HEK293 (cell line): ENCODE results near the gene TIMM13.

ENCODE experiments used
- CTCF ChIA-PET: fragments of 350-600 bp; formaldehyde crosslinking; extraction: SDS; loops from one replicate; lab custom pipeline; 2021; ENCODE audit warnings: antibody characterized with exemption; lab: Yijun Ruan, JAX
- POLR2A ChIA-PET: fragments of 300-600 bp; formaldehyde crosslinking; extraction: SDS; loops from one replicate; lab custom pipeline; 2020; ENCODE audit warnings: antibody characterized with exemption, inconsistent platforms; lab: Yijun Ruan, JAX
- H3K27ac ChIP-seq: fragments of 200-500 bp; sonication (Bioruptor generic); 2 replicates; pipeline ENCODE4 v1.5.1; 2014; ENCODE audit warnings: low read depth, low read length, control low read depth, inconsistent platforms; ENCODE audit errors: extremely low read depth
- H3K36me3 ChIP-seq, 2 experiments: fragments of 200-500 bp in 1 of 2; sonication (Bioruptor generic) in 1 of 2; 1 replicate in 1 of 2; 2 replicates in 1 of 2; pipeline ENCODE4 v1.5.1; 2014 to 2017; ENCODE audit warnings: inconsistent platforms in 2 of 2, low read length in 2 of 2; ENCODE audit not compliant: control insufficient read depth in 2 of 2, insufficient read depth in 1 of 2
- H3K4me1 ChIP-seq: fragments of 200-500 bp; sonication (Bioruptor generic); 2 replicates; pipeline ENCODE4 v1.5.1; 2014; ENCODE audit warnings: mild to moderate bottlenecking, low read length, inconsistent platforms; ENCODE audit not compliant: control insufficient read depth, insufficient read depth
- H3K4me3 ChIP-seq: 2 replicates; pipeline ENCODE4 v1.5.1; 2011; ENCODE audit warnings: low read depth, mild to moderate bottlenecking, control low read depth, low read length, moderate library complexity
- H3K9me3 ChIP-seq: fragments of 200-500 bp; sonication (Bioruptor generic); 2 replicates; pipeline ENCODE4 v1.5.1; 2014; ENCODE audit warnings: low read depth, low read length, inconsistent platforms; ENCODE audit not compliant: control insufficient read depth, insufficient read depth
- ATF2 ChIP-seq: fragments of 450-650 bp; formaldehyde crosslinking; IDR thresholded peaks from 2 replicates; pipeline ENCODE4 v1.5.1; 2016; ENCODE audit warnings: missing biosample characterization, missing genetic modification characterization, low read depth
- GLIS1 ChIP-seq: fragments of 450-650 bp; formaldehyde crosslinking; IDR thresholded peaks from 2 replicates; pipeline ENCODE4 v1.5.1; 2016; ENCODE audit warnings: missing biosample characterization, missing genetic modification characterization
- KLF10 ChIP-seq: fragments of 450-650 bp; IDR thresholded peaks from 2 replicates; pipeline ENCODE4 v1.5.1; 2018; ENCODE audit warnings: missing biosample characterization, mild to moderate bottlenecking, missing genetic modification characterization
- KLF16 ChIP-seq: fragments of 450-650 bp; formaldehyde crosslinking; IDR thresholded peaks from 2 replicates; pipeline ENCODE4 v1.5.1; 2017; ENCODE audit warnings: missing biosample characterization, missing genetic modification characterization
- KLF9 ChIP-seq: fragments of 450-650 bp; formaldehyde crosslinking; IDR thresholded peaks from 2 replicates; pipeline ENCODE4 v1.5.1; 2016; ENCODE audit warnings: missing biosample characterization, missing genetic modification characterization, low read depth
- MEIS1 ChIP-seq: sonication (generic); formaldehyde crosslinking; IDR thresholded peaks from 2 replicates; pipeline ENCODE4 v1.8.1; 2022; ENCODE audit warnings: missing genetic modification reagents, mild to moderate bottlenecking, borderline replicate concordance
- MYNN ChIP-seq: fragments of 450-650 bp; formaldehyde crosslinking; IDR thresholded peaks from 2 replicates; pipeline ENCODE4 v1.5.1; 2016; ENCODE audit warnings: missing biosample characterization, missing genetic modification characterization, borderline replicate concordance
- SP3 ChIP-seq: fragments of 450-650 bp; formaldehyde crosslinking; IDR thresholded peaks from 2 replicates; pipeline ENCODE4 v1.5.1; 2016; ENCODE audit warnings: missing biosample characterization, missing genetic modification characterization
- ZBTB17 ChIP-seq: fragments of 450-650 bp; formaldehyde crosslinking; IDR thresholded peaks from 2 replicates; pipeline ENCODE4 v1.5.1; 2016; ENCODE audit warnings: missing biosample characterization, missing genetic modification characterization
- ZBTB20 ChIP-seq: fragments of 450-650 bp; formaldehyde crosslinking; IDR thresholded peaks from 2 replicates; pipeline ENCODE4 v1.5.1; 2016; ENCODE audit warnings: missing biosample characterization, missing genetic modification characterization
- ZBTB8A ChIP-seq: fragments of 450-650 bp; formaldehyde crosslinking; IDR thresholded peaks from 2 replicates; pipeline ENCODE4 v1.5.1; 2016; ENCODE audit warnings: missing biosample characterization, missing genetic modification characterization
- ZNF114 ChIP-seq: fragments of 450-650 bp; formaldehyde crosslinking; IDR thresholded peaks from 2 replicates; pipeline ENCODE4 v1.5.0; 2017; ENCODE audit warnings: missing biosample characterization, missing genetic modification characterization
- ZNF121 ChIP-seq: fragments of 450-650 bp; formaldehyde crosslinking; IDR thresholded peaks from 2 replicates; pipeline ENCODE4 v1.5.1; 2016; ENCODE audit warnings: missing biosample characterization, missing genetic modification characterization
- ZNF175 ChIP-seq: fragments of 450-650 bp; formaldehyde crosslinking; IDR thresholded peaks from 2 replicates; pipeline ENCODE4 v1.5.1; 2016; ENCODE audit warnings: missing biosample characterization, missing genetic modification characterization
- ZNF335 ChIP-seq: fragments of 450-650 bp; formaldehyde crosslinking; conservative IDR thresholded peaks from 2 replicates; pipeline ENCODE4 v1.5.1; 2016; ENCODE audit warnings: missing biosample characterization, missing genetic modification characterization
- ZNF449 ChIP-seq: fragments of 450-650 bp; formaldehyde crosslinking; IDR thresholded peaks from 2 replicates; pipeline ENCODE4 v1.5.1; 2017; ENCODE audit warnings: missing biosample characterization, mild to moderate bottlenecking, missing genetic modification characterization, moderate library complexity
- ZNF785 ChIP-seq: fragments of 450-650 bp; formaldehyde crosslinking; IDR thresholded peaks from 2 replicates; pipeline ENCODE4 v1.5.1; 2016; ENCODE audit warnings: missing biosample characterization, missing genetic modification characterization
- TF ChIP-seq, protein P1 (sequence below): fragments of 450-650 bp; formaldehyde crosslinking; IDR thresholded peaks from 2 replicates; pipeline ENCODE4 v1.5.1; 2016; ENCODE audit warnings: missing biosample characterization, missing genetic modification characterization
- TF ChIP-seq, protein P2 (sequence below): fragments of 450-650 bp; formaldehyde crosslinking; optimal IDR thresholded peaks from 2 replicates; pipeline ENCODE3; 2016; ENCODE audit warnings: missing biosample characterization, mild to moderate bottlenecking, missing genetic modification characterization
- TF ChIP-seq, protein P3 (sequence below): fragments of 450-650 bp; formaldehyde crosslinking; IDR thresholded peaks from 2 replicates; pipeline ENCODE4 v1.5.1; 2016; ENCODE audit warnings: missing biosample characterization, missing genetic modification characterization
- TF ChIP-seq, protein P4 (sequence below): IDR thresholded peaks from 2 replicates; pipeline ENCODE4 v1.6.1; 2011; ENCODE audit warnings: mild to moderate bottlenecking, low read depth, low read length, borderline replicate concordance

TIMM13 gene

DNA sequence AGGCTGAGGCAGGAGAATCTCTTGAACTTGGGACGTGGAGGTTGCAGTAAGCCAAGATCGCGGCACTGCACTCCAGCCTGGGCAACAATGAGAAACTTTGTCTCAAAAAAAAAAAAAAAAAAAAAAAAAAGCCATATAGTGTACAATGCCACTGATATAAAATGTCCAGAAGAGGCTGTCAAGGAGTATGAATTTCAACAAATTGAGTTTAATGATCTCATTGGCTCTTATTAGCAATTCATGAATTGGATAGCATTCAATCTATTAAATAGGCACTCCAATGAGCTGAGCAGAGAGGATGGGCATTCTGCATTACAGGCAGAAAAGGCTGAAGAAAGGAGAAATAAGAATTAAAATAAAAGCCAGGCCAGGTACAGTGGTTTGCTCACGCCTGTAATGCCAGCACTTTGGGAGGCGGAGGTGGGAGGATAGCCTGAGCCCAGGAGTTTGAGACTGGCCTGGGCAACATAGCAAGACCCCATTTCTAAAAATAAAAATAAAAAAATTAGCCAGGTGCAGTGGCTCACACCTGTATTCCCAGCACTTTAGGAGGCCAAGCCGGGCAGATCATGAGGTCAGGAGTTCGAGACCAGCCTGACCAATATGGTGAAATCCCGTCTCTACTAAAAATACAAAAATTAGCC is 30.1 kb upstream of the TIMM13 start (continued):
- TF ChIP-seq, protein P1, sequence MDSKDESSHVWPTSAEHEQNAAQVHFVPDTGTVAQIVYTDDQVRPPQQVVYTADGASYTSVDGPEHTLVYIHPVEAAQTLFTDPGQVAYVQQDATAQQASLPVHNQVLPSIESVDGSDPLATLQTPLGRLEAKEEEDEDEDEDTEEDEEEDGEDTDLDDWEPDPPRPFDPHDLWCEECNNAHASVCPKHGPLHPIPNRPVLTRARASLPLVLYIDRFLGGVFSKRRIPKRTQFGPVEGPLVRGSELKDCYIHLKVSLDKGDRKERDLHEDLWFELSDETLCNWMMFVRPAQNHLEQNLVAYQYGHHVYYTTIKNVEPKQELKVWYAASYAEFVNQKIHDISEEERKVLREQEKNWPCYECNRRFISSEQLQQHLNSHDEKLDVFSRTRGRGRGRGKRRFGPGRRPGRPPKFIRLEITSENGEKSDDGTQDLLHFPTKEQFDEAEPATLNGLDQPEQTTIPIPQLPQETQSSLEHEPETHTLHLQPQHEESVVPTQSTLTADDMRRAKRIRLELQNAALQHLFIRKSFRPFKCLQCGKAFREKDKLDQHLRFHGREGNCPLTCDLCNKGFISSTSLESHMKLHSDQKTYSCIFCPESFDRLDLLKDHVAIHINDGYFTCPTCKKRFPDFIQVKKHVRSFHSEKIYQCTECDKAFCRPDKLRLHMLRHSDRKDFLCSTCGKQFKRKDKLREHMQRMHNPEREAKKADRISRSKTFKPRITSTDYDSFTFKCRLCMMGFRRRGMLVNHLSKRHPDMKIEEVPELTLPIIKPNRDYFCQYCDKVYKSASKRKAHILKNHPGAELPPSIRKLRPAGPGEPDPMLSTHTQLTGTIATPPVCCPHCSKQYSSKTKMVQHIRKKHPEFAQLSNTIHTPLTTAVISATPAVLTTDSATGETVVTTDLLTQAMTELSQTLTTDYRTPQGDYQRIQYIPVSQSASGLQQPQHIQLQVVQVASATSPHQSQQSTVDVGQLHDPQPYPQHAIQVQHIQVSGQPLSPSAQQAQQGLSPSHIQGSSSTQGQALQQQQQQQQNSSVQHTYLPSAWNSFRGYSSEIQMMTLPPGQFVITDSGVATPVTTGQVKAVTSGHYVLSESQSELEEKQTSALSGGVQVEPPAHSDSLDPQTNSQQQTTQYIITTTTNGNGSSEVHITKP (tag by site-specific recombination) = 0 out of 2 replicates have a peak, but pooled peaks have one; percentile 1
- TF ChIP-seq GLIS1 (tag by site-specific recombination) (no peak), ZNF785 (tag by site-specific recombination) (no peak), ZNF114 (tag by site-specific recombination) (no peak), MEIS1 (no peak), ZNF121 (peak; percentile 98), ZNF335 (tag by site-specific recombination) (0 out of 2 replicates have a peak, but pooled peaks have one; percentile 10)

GRCh38 chr19:2455851-2456570 is 28.6 kb upstream of the TIMM13 start:
- peaks cover 2% of the 10 kb centered on the region; the same call in 1 of the 2 replicates for H3K4me1 ChIP-seq
- H3K27ac ChIP-seq = peak overlapping the region; percentile 96
- H3K4me3 ChIP-seq = peak overlapping the region; percentile 95
- H3K36me3 ChIP-seq = peaks cover 0 to 18% of the 10 kb centered on the region in 2 experiments; a peak in 2 of 3 replicates
- no peaks in the 10 kb centered on the region for H3K9me3 ChIP-seq
- POLR2A ChIA-PET = interaction anchor here (0.6 to 5.3 kb wide), 12 partner anchors 11 to 194 kb away, joined by 3 to 83 read pairs (median 4); partner anchors contain the start of genes GADD45B and TIMM13
- CTCF ChIA-PET = interaction anchor here (1.3 to 2.3 kb wide), 2 partner anchors 18 kb away, joined by 4 to 5 read pairs; no protein-coding TSS in a partner anchor
- TF ChIP-seq ZBTB20 (tag by site-specific recombination) (peak; percentile 56; the same call in 1 of the 2 replicates), ZNF175 (tag by site-specific recombination) (no peak), ZNF449 (tag by site-specific recombination) (no peak), KLF10 (tag by site-specific recombination) (no peak), KLF16 (tag by site-specific recombination) (0 out of 2 replicates have a peak, but pooled peaks have one; percentile 36), ZBTB17 (tag by site-specific recombination) (no peak), MYNN (tag by site-specific recombination) (no peak), ATF2 (tag by site-specific recombination) (no peak), SP3 (peak; percentile 38; the same call in 1 of the 2 replicates), ZBTB8A (tag by site-specific recombination) (peak; percentile 66), KLF9 (tag by site-specific recombination) (peak; percentile 70)
- TF ChIP-seq, protein P2, sequence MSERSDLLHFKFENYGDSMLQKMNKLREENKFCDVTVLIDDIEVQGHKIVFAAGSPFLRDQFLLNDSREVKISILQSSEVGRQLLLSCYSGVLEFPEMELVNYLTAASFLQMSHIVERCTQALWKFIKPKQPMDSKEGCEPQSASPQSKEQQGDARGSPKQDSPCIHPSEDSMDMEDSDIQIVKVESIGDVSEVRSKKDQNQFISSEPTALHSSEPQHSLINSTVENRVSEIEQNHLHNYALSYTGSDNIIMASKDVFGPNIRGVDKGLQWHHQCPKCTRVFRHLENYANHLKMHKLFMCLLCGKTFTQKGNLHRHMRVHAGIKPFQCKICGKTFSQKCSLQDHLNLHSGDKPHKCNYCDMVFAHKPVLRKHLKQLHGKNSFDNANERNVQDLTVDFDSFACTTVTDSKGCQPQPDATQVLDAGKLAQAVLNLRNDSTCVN (tag by site-specific recombination) = peak; percentile 57
- TF ChIP-seq, protein P3, sequence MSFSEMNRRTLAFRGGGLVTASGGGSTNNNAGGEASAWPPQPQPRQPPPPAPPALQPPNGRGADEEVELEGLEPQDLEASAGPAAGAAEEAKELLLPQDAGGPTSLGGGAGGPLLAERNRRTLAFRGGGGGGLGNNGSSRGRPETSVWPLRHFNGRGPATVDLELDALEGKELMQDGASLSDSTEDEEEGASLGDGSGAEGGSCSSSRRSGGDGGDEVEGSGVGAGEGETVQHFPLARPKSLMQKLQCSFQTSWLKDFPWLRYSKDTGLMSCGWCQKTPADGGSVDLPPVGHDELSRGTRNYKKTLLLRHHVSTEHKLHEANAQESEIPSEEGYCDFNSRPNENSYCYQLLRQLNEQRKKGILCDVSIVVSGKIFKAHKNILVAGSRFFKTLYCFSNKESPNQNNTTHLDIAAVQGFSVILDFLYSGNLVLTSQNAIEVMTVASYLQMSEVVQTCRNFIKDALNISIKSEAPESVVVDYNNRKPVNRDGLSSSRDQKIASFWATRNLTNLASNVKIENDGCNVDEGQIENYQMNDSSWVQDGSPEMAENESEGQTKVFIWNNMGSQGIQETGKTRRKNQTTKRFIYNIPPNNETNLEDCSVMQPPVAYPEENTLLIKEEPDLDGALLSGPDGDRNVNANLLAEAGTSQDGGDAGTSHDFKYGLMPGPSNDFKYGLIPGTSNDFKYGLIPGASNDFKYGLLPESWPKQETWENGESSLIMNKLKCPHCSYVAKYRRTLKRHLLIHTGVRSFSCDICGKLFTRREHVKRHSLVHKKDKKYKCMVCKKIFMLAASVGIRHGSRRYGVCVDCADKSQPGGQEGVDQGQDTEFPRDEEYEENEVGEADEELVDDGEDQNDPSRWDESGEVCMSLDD (tag by site-specific recombination) = peak; percentile 72; the same call in 1 of the 2 replicates
- TF ChIP-seq, protein P4, sequence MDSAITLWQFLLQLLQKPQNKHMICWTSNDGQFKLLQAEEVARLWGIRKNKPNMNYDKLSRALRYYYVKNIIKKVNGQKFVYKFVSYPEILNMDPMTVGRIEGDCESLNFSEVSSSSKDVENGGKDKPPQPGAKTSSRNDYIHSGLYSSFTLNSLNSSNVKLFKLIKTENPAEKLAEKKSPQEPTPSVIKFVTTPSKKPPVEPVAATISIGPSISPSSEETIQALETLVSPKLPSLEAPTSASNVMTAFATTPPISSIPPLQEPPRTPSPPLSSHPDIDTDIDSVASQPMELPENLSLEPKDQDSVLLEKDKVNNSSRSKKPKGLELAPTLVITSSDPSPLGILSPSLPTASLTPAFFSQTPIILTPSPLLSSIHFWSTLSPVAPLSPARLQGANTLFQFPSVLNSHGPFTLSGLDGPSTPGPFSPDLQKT = no peak
